RWPE1 (cell line): Measurements from ENCODE around the gene RCAN2.
"Not testable (repeated sequence)": the region's sequence is repeated elsewhere in the genome, so short reads cannot be mapped to it uniquely, and the experiment has no call there.

Source experiments
- CTCF ChIA-PET: fragments of 350-600 bp; sonication (Branson Sonifier 250); formaldehyde crosslinking; extraction: SDS; loops from one replicate; lab custom pipeline; 2021; lab: Yijun Ruan, JAX
- POLR2A ChIA-PET: fragments of 400-600 bp; formaldehyde crosslinking; extraction: SDS; loops from one replicate; lab custom pipeline; 2020; ENCODE audit warnings: antibody characterized with exemption; ENCODE audit not compliant: low non-redundant PET; lab: Yijun Ruan, JAX
- DNase-seq: peaks from one replicate; pipeline ENCODE4 v3.0.0; 2012; ENCODE audit warnings: low spot score
- H3K27ac ChIP-seq: fragments of 450-650 bp; 2 replicates; pipeline ENCODE4 v1.5.1; 2017
- CTCF ChIP-seq: fragments of 450-650 bp; conservative IDR thresholded peaks from 2 replicates; pipeline ENCODE4 v1.5.1; 2017; ENCODE audit warnings: low read depth, mild to moderate bottlenecking

The RCAN2 gene

GRCh38 chr6:46393161-46393939, 97.9 kb downstream of the RCAN2 start:
- POLR2A ChIA-PET = no interaction called here
- DNase-seq = no peak
- no peak overlapping the region for H3K27ac ChIP-seq
- CTCF ChIA-PET = interaction anchor here (0.5 to 0.7 kb wide), 2 partner anchors 234 to 710 kb away, joined by 3 read pairs; no protein-coding TSS in a partner anchor
- no peak for TF ChIP-seq CTCF

- H3K27ac ChIP-seq = no peak overlapping the region
- CTCF ChIA-PET = interaction anchor here (0.7 kb wide), 1 partner anchor 173 kb away, joined by 3 read pairs; no protein-coding TSS in a partner anchor
- POLR2A ChIA-PET = no interaction called here
- TF ChIP-seq CTCF = no peak
- no peak for DNase-seq
Observed at GRCh38 chr6:46392294-46392693, 99.0 kb downstream of the RCAN2 start.

- H3K27ac ChIP-seq = no peak overlapping the region
- ChIA-PET POLR2A (no interaction called here), CTCF (no interaction called here)
- no peak for DNase-seq
- no peak for TF ChIP-seq CTCF
Observed at GRCh38 chr6:46390153-46390876, 100.9 kb downstream of the RCAN2 start.

GRCh38 chr6:46387728-46388127, 103.5 kb downstream of the RCAN2 start:
- DNase-seq, CTCF ChIA-PET, H3K27ac ChIP-seq, POLR2A ChIA-PET: not testable (repeated sequence)

GRCh38 chr6:46381579-46381978, 109.7 kb downstream of the RCAN2 start:
- TF ChIP-seq CTCF = no peak
- H3K27ac ChIP-seq = no peak overlapping the region
- CTCF ChIA-PET = no interaction called here
- POLR2A ChIA-PET = no interaction called here
- no peak for DNase-seq

GRCh38 chr6:46381057-46381456, 110.2 kb downstream of the RCAN2 start:
- H3K27ac ChIP-seq = no peak overlapping the region
- no peak for TF ChIP-seq CTCF
- DNase-seq = no peak
- POLR2A ChIA-PET = no interaction called here
- CTCF ChIA-PET = no interaction called here
